ENCODE measurements around the gene RAB27B.

Gene RAB27B

GRCh38 chr18:54910161-54910919 lies 82.1 kb downstream of the RAB27B start (continued):
- no peak for TF ChIP-seq ZNF404 (tag by site-specific recombination; IDR thresholded peaks at IDR 0.05)
- TF ChIP-seq ZNF747 (tag by site-specific recombination; IDR thresholded peaks at IDR 0.05): no peak
- TF ChIP-seq ELK4 (IDR thresholded peaks at IDR 0.05; ENCODE audit: borderline replicate concordance, low read depth, low read length): no peak
- TF ChIP-seq KLF8 (tag by site-specific recombination; IDR thresholded peaks at IDR 0.05): no peak
- TF ChIP-seq ZNF548 (tag by site-specific recombination; IDR thresholded peaks at IDR 0.05): no peak
- no peak for TF ChIP-seq ZNF341 (tag by site-specific recombination; IDR thresholded peaks at IDR 0.05; ENCODE audit: low read depth)
- no peak for TF ChIP-seq ZNF544 (tag by site-specific recombination; IDR thresholded peaks at IDR 0.05)
- TF ChIP-seq WT1 (tag by site-specific recombination; IDR thresholded peaks at IDR 0.05): no peak
- TF ChIP-seq ZNF202 (tag by site-specific recombination; IDR thresholded peaks at IDR 0.05; ENCODE audit: borderline replicate concordance): no peak
- no peak for TF ChIP-seq ZNF37A (tag by site-specific recombination; IDR thresholded peaks at IDR 0.05)
- no peak for TF ChIP-seq ZNF473 (tag by site-specific recombination; IDR thresholded peaks at IDR 0.05)
- TF ChIP-seq MEIS1 (CRISPR knock-in tag; IDR thresholded peaks at IDR 0.05; ENCODE audit: borderline replicate concordance): no peak
- no peak for TF ChIP-seq GLIS2 (tag by site-specific recombination; IDR thresholded peaks at IDR 0.05)

GRCh38 chr18:54911551-54911950 lies 83.3 kb downstream of the RAB27B start:
- Histone ChIP-seq H3K36me3 (ENCODE audit: control insufficient read depth in 2 of 2, insufficient read depth in 1 of 2, low read length in 2 of 2) (no peaks in the 10 kb centered on the region), H3K4me3 (ENCODE audit: low read depth, low read length) (no peak overlapping the region), H3K4me1 (ENCODE audit: control insufficient read depth, insufficient read depth, low read length) (no peaks in the 10 kb centered on the region), H3K27ac (ENCODE audit: extremely low read depth, low read depth, low read length) (no peak overlapping the region), H3K9me3 (ENCODE audit: control insufficient read depth, insufficient read depth, low read depth, low read length) (no peaks in the 10 kb centered on the region)
- no peak for TF ChIP-seq YY2 (tag by site-specific recombination; IDR thresholded peaks at IDR 0.05)
- TF ChIP-seq ZNF518A (tag by site-specific recombination; conservative IDR thresholded peaks at IDR 0.05; ENCODE audit: low read depth): no peak
- TF ChIP-seq REST (tag by site-specific recombination; IDR thresholded peaks at IDR 0.05): no peak
- TF ChIP-seq MYNN (tag by site-specific recombination; IDR thresholded peaks at IDR 0.05; ENCODE audit: borderline replicate concordance): no peak
- CTCF ChIA-PET: no interaction called here
- POLR2A ChIA-PET: no interaction called here

Data from HEK293 (cell line).